Muscle layer of colon (tissue), 2 donors: ENCODE measurements around the gene PUM1.

ENCODE experiments used
- H3K27ac ChIP-seq: one replicate; pipeline ENCODE4 v1.7.0; 2013; ENCODE audit warnings: low read depth, mild to moderate bottlenecking, low read length, moderate library complexity
- H3K27me3 ChIP-seq, 2 donors: one replicate each; pipeline ENCODE4 v1.7.0; 2013; ENCODE audit warnings: low read length in 2 of 2, mild to moderate bottlenecking in 2 of 2; ENCODE audit not compliant: insufficient read depth in 2 of 2, control insufficient read depth in 1 of 2
- H3K36me3 ChIP-seq: one replicate; pipeline ENCODE4 v1.7.0; 2013; ENCODE audit warnings: mild to moderate bottlenecking, low read length; ENCODE audit not compliant: insufficient read depth
- H3K4me1 ChIP-seq: one replicate; pipeline ENCODE4 v1.7.0; 2013; ENCODE audit warnings: mild to moderate bottlenecking, low read length; ENCODE audit not compliant: insufficient read depth
- H3K4me3 ChIP-seq, 2 donors: one replicate each; pipeline ENCODE4 v1.7.0; 2013; ENCODE audit warnings: low read length in 2 of 2, low read depth in 1 of 2, mild to moderate bottlenecking in 1 of 2, moderate library complexity in 1 of 2
- H3K9ac ChIP-seq: one replicate; pipeline ENCODE4 v1.7.0; 2013; ENCODE audit warnings: low read length
- H3K9me3 ChIP-seq: one replicate; pipeline ENCODE4 v1.7.0; 2013; ENCODE audit warnings: mild to moderate bottlenecking, low read length
- donor health status: abdominal sarcoma.
- donor health status: Adenocarcinoma of cecum.

Gene PUM1

GRCh38 chr1:30888975-30889374, 176.5 kb downstream of the PUM1 start:
- H3K36me3 ChIP-seq, result no peaks in the 10 kb centered on the region
- H3K9ac ChIP-seq, result peak overlapping the region; percentile 46
- no peaks in the 10 kb centered on the region for H3K9me3 ChIP-seq
- no peaks in the 10 kb centered on the region for H3K27me3 ChIP-seq
- H3K27ac ChIP-seq, result peak overlapping the region; percentile 91
- peaks cover 91% of the 10 kb centered on the region for H3K4me1 ChIP-seq
- H3K4me3 ChIP-seq, result peak overlapping the region in 1 of 2 donors; percentile 42

- Histone ChIP-seq H3K4me1 (peaks cover 91% of the 10 kb centered on the region), H3K9ac (peak overlapping the region; percentile 46), H3K4me3 (peak overlapping the region in 1 of 2 donors; percentile 42), H3K36me3 (no peaks in the 10 kb centered on the region), H3K27me3 (no peaks in the 10 kb centered on the region), H3K27ac (peak overlapping the region; percentile 91), H3K9me3 (no peaks in the 10 kb centered on the region)
Observed at GRCh38 chr1:30888391-30888790, 177.1 kb downstream of the PUM1 start.

- peaks cover 94% of the 10 kb centered on the region for H3K4me1 ChIP-seq
- peak overlapping the region in 1 of 2 donors; percentile 42 for H3K4me3 ChIP-seq
- no peaks in the 10 kb centered on the region for H3K9me3 ChIP-seq
- H3K9ac ChIP-seq, result peak overlapping the region; percentile 28
- no peaks in the 10 kb centered on the region for H3K27me3 ChIP-seq
- no peaks in the 10 kb centered on the region for H3K36me3 ChIP-seq
- H3K27ac ChIP-seq, result peak overlapping the region; percentile 91
Observed at GRCh38 chr1:30887485-30888315, 177.8 kb downstream of the PUM1 start.

GRCh38 chr1:30886710-30887428, 178.6 kb downstream of the PUM1 start:
- Histone ChIP-seq H3K36me3 (no peaks in the 10 kb centered on the region), H3K4me1 (peaks cover 94% of the 10 kb centered on the region), H3K9ac (peak overlapping the region; percentile 28), H3K27me3 (no peaks in the 10 kb centered on the region), H3K4me3 (no peak overlapping the region), H3K9me3 (no peaks in the 10 kb centered on the region), H3K27ac (peak overlapping the region; percentile 91)

- Histone ChIP-seq H3K4me3 (no peak overlapping the region), H3K27me3 (no peaks in the 10 kb centered on the region), H3K4me1 (peaks cover 96% of the 10 kb centered on the region), H3K9me3 (no peaks in the 10 kb centered on the region), H3K27ac (peak overlapping the region; percentile 91), H3K9ac (peak overlapping the region; percentile 2), H3K36me3 (no peaks in the 10 kb centered on the region)
Observed at GRCh38 chr1:30885570-30886522, 179.7 kb downstream of the PUM1 start.

GRCh38 chr1:30884723-30885122, 180.8 kb downstream of the PUM1 start:
- Histone ChIP-seq H3K27me3 (no peaks in the 10 kb centered on the region), H3K36me3 (no peaks in the 10 kb centered on the region), H3K4me3 (no peak overlapping the region), H3K27ac (peak overlapping the region; percentile 91), H3K9ac (no peak overlapping the region), H3K4me1 (peaks cover 96% of the 10 kb centered on the region), H3K9me3 (no peaks in the 10 kb centered on the region)

GRCh38 chr1:30883389-30884172, 181.9 kb downstream of the PUM1 start:
- Histone ChIP-seq H3K9me3 (no peaks in the 10 kb centered on the region), H3K4me3 (no peak overlapping the region), H3K27me3 (no peaks in the 10 kb centered on the region), H3K27ac (peak overlapping the region; percentile 73), H3K4me1 (peaks cover 96% of the 10 kb centered on the region), H3K36me3 (no peaks in the 10 kb centered on the region), H3K9ac (no peak overlapping the region)

GRCh38 chr1:30882678-30883388, 182.7 kb downstream of the PUM1 start:
- H3K4me3 ChIP-seq, result no peak overlapping the region
- H3K27me3 ChIP-seq, result no peaks in the 10 kb centered on the region
- H3K36me3 ChIP-seq, result no peaks in the 10 kb centered on the region
- H3K9ac ChIP-seq, result no peak overlapping the region
- no peaks in the 10 kb centered on the region for H3K9me3 ChIP-seq
- peak overlapping the region; percentile 73 for H3K27ac ChIP-seq
- peaks cover 96% of the 10 kb centered on the region for H3K4me1 ChIP-seq
